Measurements from ENCODE around the gene BLTP1. TPM values are rescaled to one million over a fixed set of nuclear protein-coding genes. Genes with fewer than 3 reads are reported as not detected.

BLTP1 gene
- polyA plus RNA-seq, 1 donor from 2014 or later = 8.5 TPM

Other genes with a start within 250 kb of the BLTP1 start
- 0.22 TPM for gene TRPC3, start 200.3 kb upstream of the BLTP1 start, polyA plus RNA-seq (ENCODE audit: insufficient read depth, low read depth, low replicate concordance)
- not detected for gene ADAD1, start 226.7 kb downstream of the BLTP1 start, polyA plus RNA-seq (ENCODE audit: insufficient read depth, low read depth, low replicate concordance)

Measured in brain (organoid and tissue), 1 donor.